NCI-H1436 treated with DMSO at 0.1 percent for 48 hours (cell line): ENCODE measurements around the gene CNTNAP1.

Experiments used
- DNase-seq: peaks from one replicate; lab custom pipeline; 2025; lab: John Stamatoyannopoulos, UW

The CNTNAP1 gene

DNA sequence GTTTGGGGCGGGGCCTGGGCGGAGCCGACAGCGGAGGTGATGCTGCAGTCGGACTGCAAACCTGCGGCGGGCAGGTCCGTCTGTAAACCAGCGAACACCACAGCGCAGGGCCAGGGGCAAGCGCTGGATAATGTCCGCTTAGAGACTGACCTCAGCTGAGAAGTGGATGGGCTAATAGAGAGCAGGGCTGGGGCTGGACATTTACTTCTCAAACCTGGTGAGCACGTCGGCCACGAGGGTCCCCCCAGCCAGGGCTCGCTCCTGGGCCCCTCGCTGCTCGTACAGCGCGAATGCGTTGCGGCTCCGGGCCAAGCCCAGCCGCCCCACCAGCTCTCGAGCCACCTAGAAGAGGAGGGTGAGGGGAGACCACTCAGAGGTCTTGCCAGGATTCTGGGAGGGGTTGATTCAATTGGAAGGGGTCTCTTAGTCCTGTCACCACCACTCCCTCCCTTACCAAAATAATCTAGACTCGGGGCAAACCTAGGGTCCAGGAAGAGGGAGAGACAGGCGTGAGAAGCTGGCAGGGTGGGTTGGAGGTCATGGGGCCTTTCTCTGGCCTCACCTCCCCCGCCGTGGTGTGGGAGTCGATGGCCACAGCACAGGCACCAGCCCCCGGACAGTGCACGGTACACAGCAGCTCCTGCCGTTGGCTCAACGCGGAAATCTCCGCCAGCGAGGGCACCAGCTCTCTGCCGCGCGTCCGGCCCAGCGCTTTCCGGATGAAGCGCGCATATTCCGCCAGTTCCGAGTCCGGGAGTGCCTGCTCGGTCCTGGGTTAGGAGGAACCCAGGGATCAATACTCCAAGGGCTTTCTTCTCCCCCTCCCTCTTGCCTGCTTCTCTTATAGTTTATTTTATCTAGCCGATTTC lies 11.3 kb upstream of the CNTNAP1 start:
- DNase-seq: no peak

DNA sequence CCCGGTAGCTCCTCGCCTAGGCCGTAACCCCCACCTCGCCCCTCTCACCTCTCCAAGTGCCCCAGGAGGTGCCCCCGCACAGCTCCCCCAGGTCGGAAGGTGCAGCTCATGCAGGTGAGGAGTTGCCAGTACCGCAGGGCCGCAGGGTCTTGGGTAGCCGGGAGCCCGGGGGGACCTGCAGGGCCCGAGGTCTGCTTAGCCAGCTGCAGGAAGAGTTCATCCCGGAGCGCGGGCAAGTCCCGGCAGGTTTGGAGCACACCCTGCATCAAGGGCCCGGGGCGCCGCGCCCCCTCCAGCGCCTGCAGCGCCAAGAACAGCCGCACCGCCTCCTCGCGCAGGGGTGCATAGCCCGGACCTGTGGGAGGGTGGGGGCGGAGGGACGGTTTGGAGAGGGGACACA lies 10.3 kb upstream of the CNTNAP1 start:
- DNase-seq: peak; percentile 53

DNA sequence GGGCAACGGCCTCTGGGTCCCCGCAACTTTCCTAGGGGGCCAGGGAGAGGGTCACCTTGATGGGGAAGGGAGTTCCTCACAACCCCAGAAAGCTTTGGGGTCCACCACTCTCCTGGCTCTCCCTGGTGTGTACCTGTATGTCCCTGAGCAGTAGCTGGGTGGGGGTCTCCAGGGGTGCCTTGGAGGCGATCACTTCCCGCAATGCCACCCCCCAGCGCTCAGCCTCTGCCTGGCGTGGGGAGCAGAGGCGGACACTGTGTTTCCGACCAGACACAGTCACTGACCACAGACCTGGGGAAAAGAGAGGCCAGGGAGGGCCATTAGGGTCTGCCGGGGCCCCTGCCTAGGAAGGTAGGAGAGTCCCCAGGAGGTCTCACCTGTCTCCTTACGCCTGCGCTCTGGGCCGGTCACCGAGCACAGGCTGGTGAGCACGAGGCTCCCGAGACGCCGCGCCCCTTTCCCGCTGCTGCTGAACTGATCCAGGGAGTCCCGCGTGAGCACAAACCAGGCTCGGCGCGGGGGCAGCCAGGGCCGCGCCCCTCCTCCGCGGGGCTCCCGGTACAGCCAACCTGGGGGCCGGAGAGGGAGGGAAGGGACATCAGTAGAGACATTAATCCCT lies 9.0 kb upstream of the CNTNAP1 start:
- DNase-seq: no peak

DNA sequence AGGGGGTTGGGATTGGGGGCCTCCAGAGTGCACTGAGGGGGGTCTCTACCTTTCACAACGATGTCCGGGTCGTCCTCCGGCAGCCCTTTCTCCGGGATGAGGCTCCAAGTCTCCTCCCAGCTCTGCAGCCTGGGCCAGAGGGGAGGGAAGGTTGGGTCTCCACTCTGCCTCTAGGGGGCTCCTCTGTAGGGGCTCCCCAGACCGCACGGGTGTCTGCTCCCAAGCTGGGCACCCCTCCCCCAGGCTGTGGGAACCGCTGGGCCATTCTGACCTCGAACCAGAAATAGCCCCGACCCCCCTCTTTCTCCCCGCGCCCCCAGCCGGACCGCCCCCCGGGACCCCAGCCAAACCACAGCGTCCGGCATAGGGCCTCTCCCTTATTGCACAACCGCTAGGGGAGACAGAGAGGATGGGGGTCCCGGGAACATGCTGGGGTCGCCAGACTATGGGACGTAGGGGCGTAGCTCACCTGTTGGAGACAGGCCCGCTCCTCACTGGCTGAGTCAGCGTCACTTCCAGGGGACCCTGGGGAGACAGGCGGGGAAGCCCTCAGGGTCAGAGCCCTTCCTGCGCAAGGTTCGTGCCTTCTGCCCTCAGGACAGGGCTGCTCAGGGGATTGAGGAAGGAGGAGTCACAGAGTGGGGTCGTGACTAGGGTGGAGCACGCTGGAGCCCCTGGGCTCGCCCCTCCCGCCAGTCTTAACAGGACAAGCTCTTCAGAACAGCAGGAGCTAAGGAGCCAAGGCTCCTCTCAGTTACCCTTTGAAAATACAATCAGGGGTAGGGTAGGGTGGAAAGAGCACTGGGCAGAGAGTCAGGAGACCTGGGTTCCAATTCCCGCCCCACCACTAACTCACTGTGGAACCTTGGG lies 8.2 kb upstream of the CNTNAP1 start:
- no peak for DNase-seq

DNA sequence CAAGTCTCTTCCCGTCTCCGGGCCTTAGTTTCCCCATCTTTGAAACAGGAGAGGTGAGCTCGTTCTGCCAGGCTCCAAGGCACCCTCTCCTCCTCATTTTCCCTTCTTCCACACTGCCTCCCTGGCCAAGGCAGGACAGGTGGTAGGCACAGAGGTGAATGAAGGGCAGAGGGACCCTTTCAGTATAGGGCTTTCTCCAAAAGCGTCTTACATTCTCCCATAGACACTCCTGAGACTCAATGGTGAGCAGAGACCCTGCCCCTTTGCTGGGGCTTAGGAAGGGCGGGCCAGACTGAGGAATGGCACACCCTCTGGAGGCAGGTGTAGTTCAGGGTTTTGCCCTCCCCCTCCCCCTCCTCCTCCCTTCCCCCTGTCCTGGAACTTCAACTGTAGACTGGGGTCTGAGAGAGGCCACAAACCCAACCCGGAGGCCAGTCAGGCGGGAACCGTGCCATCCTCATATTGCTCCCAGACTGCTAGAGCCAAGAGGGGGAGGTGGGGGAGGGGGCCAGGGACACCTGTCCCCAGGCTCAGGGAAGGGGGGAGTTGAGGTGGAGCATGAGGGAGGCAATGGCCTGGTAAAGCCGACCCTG lies 7.5 kb upstream of the CNTNAP1 start:
- DNase-seq: no peak

DNA sequence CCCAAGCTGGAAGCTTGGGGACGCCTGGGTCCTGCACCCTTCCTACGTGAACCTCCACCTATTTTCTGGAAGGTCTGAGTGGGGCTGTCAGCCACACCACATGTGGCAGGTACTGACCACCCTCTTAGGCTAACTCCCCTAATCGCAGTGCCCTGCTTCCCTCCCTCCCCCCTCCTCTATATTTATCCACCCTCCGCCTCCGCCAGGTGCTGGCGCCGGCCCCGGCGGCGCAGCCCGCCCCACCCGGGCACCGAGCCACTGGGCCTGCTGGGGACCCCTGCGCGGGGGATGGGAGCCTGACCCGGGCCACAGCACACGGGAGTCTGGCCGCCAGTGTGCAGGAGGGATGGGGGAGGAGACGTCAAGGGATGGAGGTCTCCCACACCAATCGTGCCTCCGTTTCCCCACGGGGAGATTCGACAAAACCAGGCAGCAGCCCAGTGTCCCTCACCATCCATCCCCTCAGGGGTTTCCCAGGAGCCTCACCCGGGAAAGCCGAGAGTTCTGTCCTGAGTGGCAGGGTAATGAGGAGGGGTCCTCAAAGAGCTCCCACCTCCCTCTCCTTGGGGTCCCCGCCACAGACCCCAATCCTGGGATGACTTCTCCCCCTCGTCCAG lies 6.9 kb upstream of the CNTNAP1 start:
- DNase-seq: no peak

DNA sequence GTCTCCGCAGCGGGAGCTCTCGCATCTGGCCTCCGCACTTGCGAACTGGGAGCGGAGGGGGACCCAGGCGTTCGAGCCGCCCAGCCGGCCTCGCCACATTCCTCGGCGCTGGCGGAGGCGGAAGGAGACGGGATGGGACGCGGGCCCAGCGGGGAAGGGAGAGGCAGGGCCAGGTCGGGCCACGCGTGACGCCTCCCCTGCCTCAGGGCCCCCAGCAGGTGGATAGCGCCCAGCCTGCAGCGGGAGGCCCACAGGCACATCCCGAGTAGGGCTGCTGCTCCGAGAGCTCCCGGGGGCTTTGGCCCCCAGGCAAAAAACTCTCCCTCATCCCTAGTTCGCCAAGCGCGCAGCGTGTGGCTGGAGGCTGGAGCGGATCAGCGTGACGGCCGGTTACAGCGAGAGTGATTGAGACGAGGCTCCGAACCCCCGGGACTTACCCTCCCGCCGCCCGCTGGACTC lies 6.3 kb upstream of the CNTNAP1 start:
- DNase-seq: no peak

DNA sequence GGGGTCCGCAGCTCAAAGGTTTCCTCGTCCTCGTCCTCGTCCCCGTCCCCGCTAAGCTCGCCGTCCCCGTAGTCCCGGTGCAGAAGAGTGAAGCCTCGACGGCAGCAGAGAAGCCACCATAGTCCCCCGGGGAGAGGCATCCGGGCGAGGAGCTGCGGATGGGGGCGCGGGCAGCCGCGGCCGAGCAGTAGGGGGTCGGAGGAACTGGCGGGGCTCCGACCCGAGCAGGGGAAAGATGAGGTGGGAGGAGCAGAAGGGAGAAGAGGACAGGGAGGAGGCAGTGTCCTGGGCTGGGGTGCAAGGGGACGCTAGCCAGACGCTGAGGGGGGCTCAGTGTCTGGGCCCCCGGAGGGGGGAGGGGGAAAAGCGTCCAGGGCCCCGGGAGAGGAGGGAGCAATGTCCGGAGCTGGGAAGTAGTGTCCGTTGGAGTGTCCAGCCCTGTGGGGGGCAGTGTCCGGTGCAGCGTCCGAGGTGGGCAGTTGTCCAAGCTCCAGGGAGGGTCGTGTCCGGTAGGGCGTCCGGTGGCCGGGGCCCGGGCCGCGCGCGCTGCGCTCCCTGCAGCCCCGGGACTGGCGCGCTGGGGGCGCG lies 5.8 kb upstream of the CNTNAP1 start, which contains the start of gene PLEKHH3:
Gene PLEKHH3, minus strand, starts transcription at position 571 of the 588 bp plus-strand sequence. Its CDS starts 431 bp downstream, at position 140.
- DNase-seq: no peak

DNA sequence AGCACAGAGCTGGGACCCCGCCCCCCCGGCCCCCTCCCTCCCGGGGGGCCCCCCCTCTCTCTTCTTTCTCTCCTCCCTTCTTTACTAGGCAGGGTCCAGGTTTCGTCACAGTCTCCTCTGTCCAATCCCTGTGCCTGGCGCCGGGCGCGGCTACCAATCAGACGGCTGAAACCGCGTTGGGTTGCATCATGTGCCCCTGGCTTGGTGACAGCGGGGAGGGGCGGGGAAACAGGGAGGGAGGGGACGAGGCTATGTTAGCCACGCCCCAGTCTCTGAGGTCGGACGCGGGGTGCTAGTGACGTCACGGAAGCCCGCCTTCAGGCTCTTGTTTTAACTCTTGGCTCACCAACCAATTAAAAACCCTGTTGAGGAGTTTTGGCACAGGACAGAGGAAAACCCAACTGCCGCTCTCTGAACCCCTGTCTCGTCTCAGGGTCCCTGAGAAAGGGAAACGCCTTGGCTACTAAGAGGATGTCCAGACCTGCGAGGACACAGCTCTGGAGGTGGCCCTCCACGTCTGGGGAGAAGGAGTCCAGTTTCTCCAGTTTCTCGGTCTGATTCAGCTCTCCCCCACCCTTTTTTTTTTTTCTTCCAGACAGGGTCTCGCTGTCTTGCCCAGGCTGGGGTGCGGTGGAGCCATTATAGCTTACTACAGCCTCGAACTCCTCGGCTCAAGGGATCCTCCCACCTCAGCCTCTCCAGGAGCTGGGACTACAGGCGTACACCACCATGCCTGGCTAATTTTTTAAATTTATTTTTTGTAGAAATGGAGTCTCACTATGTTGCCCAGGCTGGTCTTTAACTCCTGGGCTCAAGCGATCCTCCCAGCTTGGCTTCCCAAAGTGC lies 5.1 kb upstream of the CNTNAP1 start:
- DNase-seq: peak; percentile 100

DNA sequence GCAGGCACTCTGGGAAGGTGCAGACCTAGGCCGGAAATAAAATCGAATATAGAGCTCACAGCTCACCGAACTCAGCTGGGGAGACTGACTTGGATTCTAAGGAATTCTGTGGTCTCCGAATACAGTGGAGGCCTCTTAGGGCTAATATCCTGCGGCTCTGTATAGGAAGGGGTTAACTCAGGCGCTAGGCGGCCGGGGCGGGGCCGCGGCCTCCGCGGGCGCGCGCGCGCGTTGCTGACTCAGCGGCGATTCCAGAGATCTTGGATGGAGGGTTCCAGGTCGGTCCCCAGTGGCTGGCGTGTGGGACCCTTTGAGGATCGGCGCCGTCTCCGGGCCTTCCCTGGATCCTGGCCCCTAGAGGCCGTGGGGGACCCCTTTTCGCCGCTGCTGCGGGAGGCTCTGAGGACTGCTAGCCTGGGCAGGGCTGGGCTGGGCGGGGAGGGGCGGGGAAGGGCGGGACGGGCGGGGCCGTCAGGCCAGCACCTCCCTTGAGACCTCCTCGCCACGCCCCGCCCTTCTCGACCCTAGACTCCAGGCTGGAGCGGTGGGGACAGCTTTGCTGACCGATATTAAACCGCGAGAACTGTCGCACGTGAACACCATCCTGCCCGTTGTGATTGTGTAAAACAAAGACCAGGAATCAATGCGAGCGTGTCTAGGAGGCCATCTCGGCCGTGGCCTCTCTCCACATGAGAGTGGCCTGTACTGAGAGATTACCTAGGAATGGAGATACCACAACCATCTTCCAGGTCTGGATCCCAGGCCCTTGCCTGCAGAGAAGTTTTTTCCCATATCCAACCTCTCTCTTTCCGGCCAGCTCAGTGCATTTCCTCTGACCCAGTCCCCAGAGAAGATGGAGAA lies 4.2 kb upstream of the CNTNAP1 start:
- peak; percentile 75 for DNase-seq

DNA sequence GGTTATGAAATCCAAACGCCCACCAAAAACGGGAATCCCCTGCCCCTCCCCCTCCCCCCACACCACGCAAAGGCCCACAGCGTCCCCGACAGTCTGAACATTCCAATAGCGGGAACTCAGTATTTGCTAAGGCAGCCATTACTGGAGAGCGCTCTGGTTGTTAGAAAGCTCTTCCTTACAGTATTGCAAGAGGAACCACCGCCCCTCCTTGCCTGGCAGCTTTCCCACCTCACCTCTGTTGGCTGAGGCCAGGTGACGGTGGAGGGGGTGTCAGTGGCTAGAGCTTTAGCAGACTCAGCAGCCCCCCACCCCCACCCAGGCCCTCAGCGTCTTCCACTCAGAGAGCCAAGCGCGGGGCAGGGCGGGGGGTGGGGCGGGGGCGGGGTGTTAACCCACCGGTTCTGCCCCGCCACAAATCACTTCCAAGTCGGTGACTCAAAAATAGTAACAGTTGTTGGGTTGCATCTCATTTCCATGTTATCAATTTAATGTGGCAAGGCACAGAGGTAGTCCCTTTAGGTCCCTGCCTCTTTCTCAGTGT lies 3.3 kb upstream of the CNTNAP1 start:
- peak; percentile 60 for DNase-seq

DNA sequence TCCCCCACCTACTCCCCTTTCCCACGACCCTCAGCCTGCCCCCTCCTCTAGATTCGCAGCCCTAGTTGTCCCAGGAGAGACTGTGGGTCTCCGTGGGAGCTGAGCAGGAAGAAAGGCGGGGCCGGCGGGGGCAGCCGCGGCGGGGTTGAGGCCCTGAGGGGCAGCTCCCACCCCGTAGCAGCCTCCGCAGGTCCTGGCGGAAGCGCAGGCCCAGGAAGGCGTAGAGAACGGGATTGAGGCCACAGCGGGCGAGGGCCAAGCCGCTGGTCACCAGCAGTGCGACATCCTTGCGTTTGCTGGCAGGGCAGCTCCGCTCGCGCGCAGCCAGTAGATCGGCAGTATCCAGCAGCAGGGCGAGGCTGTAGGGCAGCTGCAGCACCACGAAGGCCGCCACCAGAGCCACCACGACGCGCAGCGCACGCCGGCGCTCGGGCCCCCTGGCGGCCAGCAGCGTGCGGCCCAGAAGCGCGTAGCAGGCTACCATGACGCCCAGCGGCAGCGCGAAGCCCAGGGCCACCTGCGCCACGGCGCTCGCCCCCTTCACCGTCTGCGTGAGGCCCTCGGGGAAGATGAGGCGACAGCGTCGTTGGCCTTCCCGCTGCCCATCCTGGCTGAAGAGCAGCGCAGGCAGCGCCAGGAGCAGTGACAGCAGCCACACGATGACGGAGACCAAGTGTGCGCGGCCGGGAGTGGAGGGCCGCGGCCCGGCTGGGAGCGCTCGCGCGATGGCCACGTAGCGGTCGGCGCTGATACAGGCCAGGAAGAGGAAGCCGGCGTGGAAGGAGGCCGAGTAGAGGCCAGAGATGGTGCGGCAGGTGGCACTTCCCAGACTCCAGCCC lies 2.6 kb upstream of the CNTNAP1 start:
- no peak for DNase-seq

DNA sequence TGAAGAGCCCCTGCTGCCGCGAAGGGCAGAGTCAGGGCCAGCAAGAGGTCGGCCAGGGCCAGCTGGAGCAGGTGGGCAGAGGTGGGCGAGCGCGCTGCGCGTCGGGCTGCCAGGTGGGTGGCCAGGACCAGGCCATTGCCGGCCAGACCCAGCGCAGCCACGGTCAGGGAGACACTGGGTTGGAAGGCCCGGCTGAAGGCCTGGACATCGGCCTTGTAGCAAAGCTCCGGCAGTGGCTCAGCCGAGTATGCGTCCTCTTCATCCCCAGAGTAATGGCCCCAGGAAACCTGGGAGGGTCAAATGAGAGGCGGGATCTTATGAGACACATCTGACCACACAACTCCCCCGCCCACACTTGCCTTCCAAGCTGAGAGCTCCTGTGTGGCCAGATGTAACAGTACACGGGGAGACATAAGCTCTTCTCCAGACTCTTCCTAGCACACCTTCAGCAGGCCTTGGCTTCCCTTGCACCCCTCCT lies 2.0 kb upstream of the CNTNAP1 start:
- no peak for DNase-seq

DNA sequence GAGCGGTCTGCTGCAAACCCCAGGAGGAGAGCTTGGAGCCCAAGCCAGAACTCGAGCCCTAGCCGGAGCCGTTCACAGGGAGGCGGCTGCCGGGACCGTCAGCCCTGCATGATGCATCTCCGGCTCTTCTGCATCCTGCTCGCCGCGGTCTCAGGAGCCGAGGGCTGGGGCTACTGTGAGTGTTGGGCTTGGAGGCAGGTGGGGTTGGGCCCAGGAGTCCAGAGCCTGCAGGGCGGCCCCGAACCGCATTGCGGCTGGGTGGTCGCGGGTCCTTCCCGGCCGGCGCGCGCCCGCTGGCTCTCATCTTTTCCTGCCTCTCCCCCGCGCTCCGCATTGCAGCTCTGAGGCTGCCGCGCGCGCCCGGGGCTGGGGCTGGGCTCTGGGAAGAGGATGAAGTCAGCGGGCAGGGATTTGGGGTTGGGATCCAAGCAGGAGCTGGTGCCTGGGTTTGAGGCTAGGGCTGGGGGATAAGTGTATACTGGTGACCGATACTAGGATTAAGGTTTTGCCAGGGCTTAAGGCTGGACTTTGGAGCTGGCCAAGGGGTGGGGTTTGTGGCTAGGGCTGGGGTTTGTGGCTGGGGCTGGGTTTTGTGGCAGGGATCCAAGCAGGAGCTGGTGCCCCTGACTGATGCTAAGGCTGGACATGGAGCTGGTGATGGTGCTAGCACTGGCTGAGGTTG lies 532 bp downstream of the CNTNAP1 start:
- DNase-seq: no peak

DNA sequence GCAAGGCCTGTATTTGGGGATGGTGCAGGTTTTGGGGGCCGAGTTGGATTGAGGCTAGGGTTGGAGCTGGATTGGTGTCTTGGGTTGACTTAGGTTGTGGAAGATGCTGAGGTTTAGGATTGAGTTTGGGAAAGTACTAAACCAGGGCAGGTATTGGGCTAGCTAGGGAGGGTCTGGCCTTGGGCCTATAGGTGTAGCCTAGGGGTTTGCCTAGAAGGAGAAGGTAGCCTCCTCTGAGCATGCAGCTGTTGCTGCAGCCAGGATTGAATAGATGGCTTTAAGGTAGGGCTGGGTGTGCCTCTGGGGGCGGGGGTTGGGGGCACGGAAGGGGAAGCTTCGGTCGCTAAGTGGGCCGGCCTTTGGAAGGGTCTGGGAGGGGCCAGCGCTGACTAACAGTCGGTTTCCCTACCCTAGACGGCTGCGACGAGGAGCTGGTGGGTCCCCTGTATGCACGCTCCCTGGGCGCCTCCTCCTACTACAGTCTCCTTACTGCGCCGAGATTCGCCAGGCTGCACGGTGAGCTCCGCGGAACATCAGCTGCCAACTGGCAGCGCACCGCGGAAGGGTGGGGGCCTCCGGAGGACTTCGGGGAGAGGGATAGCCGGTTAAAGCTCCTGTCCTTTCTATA lies 1.2 kb downstream of the CNTNAP1 start:
- DNase-seq: no peak

DNA sequence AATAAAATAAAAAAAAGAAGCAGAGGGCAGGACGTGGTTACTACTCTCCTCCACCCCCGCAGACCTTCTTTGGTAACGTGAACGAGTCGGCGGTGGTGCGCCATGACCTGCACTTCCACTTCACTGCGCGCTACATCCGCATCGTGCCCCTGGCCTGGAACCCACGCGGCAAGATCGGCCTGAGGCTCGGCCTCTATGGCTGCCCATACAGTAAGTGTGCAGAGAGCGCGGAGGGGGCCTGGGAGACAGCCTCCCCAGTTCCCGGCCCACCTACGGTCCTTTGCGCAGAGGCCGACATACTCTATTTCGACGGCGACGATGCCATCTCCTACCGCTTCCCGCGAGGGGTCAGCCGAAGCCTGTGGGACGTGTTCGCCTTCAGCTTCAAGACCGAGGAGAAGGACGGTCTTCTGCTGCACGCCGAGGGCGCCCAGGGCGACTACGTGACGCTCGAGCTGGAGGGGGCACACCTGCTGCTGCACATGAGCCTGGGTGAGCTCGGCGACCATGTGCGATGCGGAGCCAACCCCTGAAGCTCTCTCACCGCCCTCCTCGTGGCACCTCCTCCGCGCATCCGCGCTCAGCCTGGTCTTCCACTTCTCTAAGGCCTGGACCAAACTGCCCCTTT lies 2.7 kb downstream of the CNTNAP1 start:
- no peak for DNase-seq
